Panc1 (cell line): ENCODE results near the gene ITPKC. TPM values are rescaled to one million over a fixed set of nuclear protein-coding genes. Genes with fewer than 3 reads are reported as not detected.
A peak's percentile ranks its signal among the peaks of the same experiment; 100 is the strongest.

Source experiments
- ATAC-seq: fragments of 200-7000 bp; cut with Tn5 transposase; 2 replicates; pipeline ENCODE4 v1.9.1; 2020; ENCODE audit warnings: mild to moderate bottlenecking, moderate library complexity
- BruUV-seq: library from RNA; stranded (reverse); fragments of 400-500 nt; replicated peaks from 2 replicates; lab custom pipeline; 2021; lab: Mats Ljungman, UMichigan
- CTCF ChIA-PET: fragments of 300-600 bp; sonication (Branson Sonifier 250); formaldehyde crosslinking; loops from one replicate; lab custom pipeline; 2022; ENCODE audit warnings: antibody characterized with exemption; lab: Charles Lee
- POLR2A ChIA-PET: fragments of 300-600 bp; sonication (Branson Sonifier 250); formaldehyde crosslinking; loops from one replicate; lab custom pipeline; 2022; ENCODE audit warnings: antibody characterized with exemption; lab: Charles Lee
- DNase-seq: peaks from one replicate; pipeline ENCODE4 v3.0.0-alpha.2; 2010; ENCODE audit warnings: low read depth, low spot score
- H3K27ac ChIP-seq: 2 replicates; pipeline ENCODE4 v1.5.1; 2011; ENCODE audit warnings: mild to moderate bottlenecking, low read length, inconsistent platforms
- H3K27me3 ChIP-seq: fragments of 200-500 bp; sonication (Bioruptor generic); 2 replicates; pipeline ENCODE4 v1.6.0; 2014; ENCODE audit warnings: low read length, inconsistent platforms; ENCODE audit not compliant: control insufficient read depth, insufficient read depth
- H3K36me3 ChIP-seq: fragments of 200-500 bp; sonication (Bioruptor generic); 2 replicates; pipeline ENCODE4 v1.5.1; 2014; ENCODE audit warnings: inconsistent platforms, mild to moderate bottlenecking, low read length, moderate library complexity; ENCODE audit not compliant: control insufficient read depth, insufficient read depth
- H3K4me1 ChIP-seq: 2 replicates; pipeline ENCODE4 v1.5.1; 2011; ENCODE audit warnings: inconsistent platforms, mild to moderate bottlenecking, low read length, moderate library complexity; ENCODE audit not compliant: control insufficient read depth, insufficient read depth
- H3K4me3 ChIP-seq, 2 experiments: 2 replicates each; pipeline ENCODE4 v1.5.1; 2011 to 2012; ENCODE audit warnings: low read depth in 2 of 2, low read length in 2 of 2, mild to moderate bottlenecking in 2 of 2, inconsistent platforms in 1 of 2, moderate library complexity in 1 of 2
- H3K9me3 ChIP-seq: fragments of 200-500 bp; sonication (Bioruptor generic); 2 replicates; pipeline ENCODE4 v1.5.1; 2014; ENCODE audit warnings: low read depth, mild to moderate bottlenecking, inconsistent platforms, low read length, moderate library complexity; ENCODE audit not compliant: control insufficient read depth, insufficient read depth
- CTCF ChIP-seq: fragments of 450-650 bp; IDR thresholded peaks from 2 replicates; pipeline ENCODE4 v1.5.1; 2017; ENCODE audit warnings: mild to moderate bottlenecking
- POLR2AphosphoS5 ChIP-seq: IDR thresholded peaks from 2 replicates; pipeline ENCODE4 v1.6.1; 2012; ENCODE audit warnings: mild to moderate bottlenecking, low read depth, low read length, moderate library complexity
- REST ChIP-seq, 2 experiments: IDR thresholded peaks; 2 replicates each; pipeline ENCODE4 v1.6.1; 2011 to 2012; ENCODE audit warnings: low read depth in 2 of 2, control low read depth in 1 of 2, low read length in 1 of 2, mild to moderate bottlenecking in 1 of 2, moderate library complexity in 1 of 2; ENCODE audit not compliant: insufficient read depth in 1 of 2
- SIN3A ChIP-seq: IDR thresholded peaks from 2 replicates; pipeline ENCODE4 v1.6.1; 2012; ENCODE audit warnings: low read depth, mild to moderate bottlenecking, low read length, moderate library complexity, borderline replicate concordance; ENCODE audit not compliant: insufficient read depth
- TCF7L2 ChIP-seq: IDR thresholded peaks from 2 replicates; pipeline ENCODE4 v1.6.1; 2011; ENCODE audit warnings: mild to moderate bottlenecking, low read depth, low read length, inconsistent platforms
- in situ Hi-C: cut with HindIII; loops from 2 replicates; pipeline ENCODE4 v1.10.0; 2016; ENCODE audit warnings: low sequenced_read_pairs, low pct_unique_long_range_greater_than_20kb
- intact Hi-C: fragments of 100-400 bp; cut with micrococcal nuclease; formaldehyde crosslinking; loops from one replicate; pipeline ENCODE4 v1.10.0; 2022; ENCODE audit not compliant: unreplicated experiment
- total RNA-seq: library from RNA; stranded (reverse); gene quantifications from one replicate; pipeline ENCODE4 v1.2.1, GENCODE V29; 2021; ENCODE audit not compliant: unreplicated experiment

ITPKC gene
- total RNA-seq, 1 experiment from 2014 or later: 7.2 TPM

GRCh38 chr19:40736661-40737060 lies 19.7 kb downstream of the ITPKC start:
- no peaks in the 10 kb centered on the region for H3K36me3 ChIP-seq
- DNase-seq: no peak
- H3K4me3 ChIP-seq: no peak overlapping the region
- no peak overlapping the region for H3K27ac ChIP-seq
- no peaks in the 10 kb centered on the region for H3K27me3 ChIP-seq
- ChIA-PET CTCF (no interaction called here), POLR2A (no interaction called here)
- ATAC-seq: no peak
- in situ Hi-C loops (no loop called here), intact Hi-C loops (no loop called here)
- H3K9me3 ChIP-seq: no peaks in the 10 kb centered on the region
- TF ChIP-seq CTCF: no peak
- no peak for TF ChIP-seq TCF7L2
- no peak for TF ChIP-seq REST (IDR thresholded peaks at IDR 0.05; ENCODE audit: insufficient read depth in 1 of 2, low read depth in 2 of 2, low read length in 1 of 2)
- TF ChIP-seq POLR2AphosphoS5: no peak
- TF ChIP-seq SIN3A: no peak
- no TSS peak for BruUV-seq
- H3K4me1 ChIP-seq: no peaks in the 10 kb centered on the region

GRCh38 chr19:40737102-40737644 lies 20.3 kb downstream of the ITPKC start:
- CTCF ChIA-PET: no interaction called here
- intact Hi-C loops: no loop called here

GRCh38 chr19:40739030-40739839 lies 22.3 kb downstream of the ITPKC start:
- ATAC-seq: 0 out of 2 replicates have a peak, but pooled peaks have one; percentile 16
- BruUV-seq: no TSS peak
- Histone ChIP-seq H3K36me3 (no peaks in the 10 kb centered on the region), H3K27me3 (no peaks in the 10 kb centered on the region), H3K4me3 (no peak overlapping the region), H3K27ac (no peak overlapping the region), H3K9me3 (no peaks in the 10 kb centered on the region), H3K4me1 (no peaks in the 10 kb centered on the region)
- ChIA-PET POLR2A (no interaction called here), CTCF (no interaction called here)
- intact Hi-C loops: no loop called here
- in situ Hi-C loops: no loop called here
- TF ChIP-seq POLR2AphosphoS5 (no peak), REST (IDR thresholded peaks at IDR 0.05; ENCODE audit: insufficient read depth in 1 of 2, low read depth in 2 of 2, low read length in 1 of 2) (no peak), SIN3A (no peak), CTCF (no peak), TCF7L2 (no peak)
- no peak for DNase-seq

More at GRCh38 chr19:40737102-40737644, 20.3 kb downstream of the ITPKC start:
- no TSS peak for BruUV-seq
- no peak for TF ChIP-seq POLR2AphosphoS5
- Histone ChIP-seq H3K27ac (no peak overlapping the region), H3K36me3 (no peaks in the 10 kb centered on the region), H3K9me3 (no peaks in the 10 kb centered on the region), H3K4me3 (no peak overlapping the region), H3K27me3 (no peaks in the 10 kb centered on the region), H3K4me1 (no peaks in the 10 kb centered on the region)
- in situ Hi-C loops: no loop called here
- ATAC-seq (no peak), DNase-seq (no peak)
- POLR2A ChIA-PET: no interaction called here
